Esophagus squamous epithelium (tissue), 5 donors: ENCODE measurements around the gene F12. TPM values are rescaled to one million over a fixed set of nuclear protein-coding genes. Genes with fewer than 3 reads are reported as not detected.

Source experiments
- DNase-seq: peaks from one replicate; lab custom pipeline; 2025; lab: John Stamatoyannopoulos, UW
- H3K27ac ChIP-seq, 4 donors: fragments of 200-600 bp; sonication (generic); one replicate each; pipeline ENCODE4 v1.5.1; 2016 to 2019; ENCODE audit warnings: mild to moderate bottlenecking in 1 of 4
- H3K27me3 ChIP-seq, 4 donors: fragments of 200-600 bp; sonication (generic); 1 replicate in 3 of 4; 2 replicates in 1 of 4; pipeline versions ENCODE4 v1.5.1 to v1.6.0; 2017 to 2021; ENCODE audit warnings: antibody characterized with exemption in 1 of 4
- H3K36me3 ChIP-seq, 3 donors: fragments of 200-600 bp; sonication (generic); one replicate each; pipeline ENCODE4 v1.5.1; 2016 to 2019
- H3K4me1 ChIP-seq, 3 donors: fragments of 200-600 bp; sonication (generic); one replicate each; pipeline ENCODE4 v1.5.1; 2017 to 2019
- H3K4me3 ChIP-seq, 4 donors: fragments of 200-600 bp; sonication (generic); 1 replicate in 3 of 4; 2 replicates in 1 of 4; pipeline ENCODE4 v1.5.1; 2016 to 2019; ENCODE audit warnings: mild to moderate bottlenecking in 2 of 4, moderate library complexity in 1 of 4
- H3K9me3 ChIP-seq, 3 donors: fragments of 200-600 bp; sonication (generic); one replicate each; pipeline ENCODE4 v1.5.1; 2016 to 2019
- POLR2A ChIP-seq, 4 donors: fragments of 450-650 bp; IDR thresholded peaks; one replicate each; pipeline ENCODE4 v1.6.1; 2017; ENCODE audit warnings: antibody characterized with exemption in 4 of 4, mild to moderate bottlenecking in 4 of 4, moderate library complexity in 3 of 4
- WGBS, 2 donors: methylation state at CpG; one replicate each; pipeline ENCODE4 v1.1.5; 2018; 5-methylcytosine and 5-hydroxymethylcytosine counted together
- intact Hi-C: fragments of 100-400 bp; cut with DNase I; formaldehyde crosslinking; loops from one replicate; pipeline ENCODE4 v1.15.0; 2022
- total RNA-seq, 4 donors: library from RNA; depleted of rRNA; stranded (reverse); fragments of >200 nt; gene quantifications; one replicate each; pipeline ENCODE4 v1.1.0, GENCODE V29; 2016
- TF ChIP-seq, protein P1 (sequence below), 6 experiments: fragments of 450-650 bp in 4 of 6; fragments of 200-600 bp in 2 of 6; sonication (generic) in 2 of 6; IDR thresholded peaks; one replicate each; pipeline ENCODE4 v1.5.1; 2016 to 2019; ENCODE audit warnings: antibody characterized with exemption in 6 of 6, mild to moderate bottlenecking in 4 of 6, moderate library complexity in 4 of 6
- donor health status: DM: yes; HTN: yes; CAD: no.

The F12 gene
- total RNA-seq, 4 donors from 2014 or later = 10.7 to 25.4 (median 19.6) TPM

DNA sequence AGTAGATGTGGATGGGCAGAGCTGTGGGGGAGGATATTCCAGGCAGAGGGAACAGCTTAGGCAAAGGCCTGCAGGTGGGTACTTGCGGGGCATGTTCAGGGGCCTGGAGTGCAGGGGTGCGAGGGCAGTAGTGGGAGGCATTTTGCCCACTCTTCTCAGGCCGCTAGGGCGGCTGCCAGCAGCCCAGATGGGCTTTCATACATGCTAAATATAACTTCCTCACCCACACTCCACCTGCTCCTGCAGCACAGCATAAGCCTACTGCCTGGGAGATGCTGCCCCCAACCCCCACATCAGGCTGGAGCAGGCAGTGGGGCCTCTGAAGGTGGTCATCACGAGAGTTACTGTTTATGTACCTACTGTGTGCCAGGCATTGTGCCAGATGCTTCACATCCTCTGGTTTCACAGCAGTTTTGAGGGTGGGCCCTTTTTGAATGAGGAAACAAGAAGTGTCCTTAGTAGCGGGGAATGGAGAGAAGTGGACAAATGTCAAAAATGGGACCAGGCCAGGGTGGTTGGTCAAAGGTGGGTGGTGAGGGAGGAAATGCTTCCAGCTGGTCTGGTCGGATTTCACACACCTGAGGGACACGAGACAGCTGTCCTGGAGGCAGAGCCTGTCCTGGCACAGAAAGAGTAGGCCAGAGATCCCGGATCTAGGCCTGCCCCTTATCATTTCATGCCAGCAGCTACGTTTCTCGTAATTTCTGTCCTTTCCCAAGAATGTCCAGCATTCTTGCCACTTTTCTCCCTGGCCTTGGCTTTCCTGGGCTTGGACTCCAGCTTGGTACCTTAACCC, 39.5 kb downstream of the F12 start:
- Histone ChIP-seq H3K27me3 (no peaks in the 10 kb centered on the region), H3K9me3 (no peaks in the 10 kb centered on the region), H3K4me3 (no peak overlapping the region), H3K27ac (peak overlapping the region; percentile 86 to 93 (median 92)), H3K4me1 (peaks cover 51 to 97% (median 67%) of the 10 kb centered on the region in 3 donors), H3K36me3 (peaks cover 0 to 4% (median 0%) of the 10 kb centered on the region in 3 donors)
- intact Hi-C loops = no loop called here
- TF ChIP-seq POLR2A (IDR thresholded peaks at IDR 0.05) = no peak
- TF ChIP-seq, protein P1, sequence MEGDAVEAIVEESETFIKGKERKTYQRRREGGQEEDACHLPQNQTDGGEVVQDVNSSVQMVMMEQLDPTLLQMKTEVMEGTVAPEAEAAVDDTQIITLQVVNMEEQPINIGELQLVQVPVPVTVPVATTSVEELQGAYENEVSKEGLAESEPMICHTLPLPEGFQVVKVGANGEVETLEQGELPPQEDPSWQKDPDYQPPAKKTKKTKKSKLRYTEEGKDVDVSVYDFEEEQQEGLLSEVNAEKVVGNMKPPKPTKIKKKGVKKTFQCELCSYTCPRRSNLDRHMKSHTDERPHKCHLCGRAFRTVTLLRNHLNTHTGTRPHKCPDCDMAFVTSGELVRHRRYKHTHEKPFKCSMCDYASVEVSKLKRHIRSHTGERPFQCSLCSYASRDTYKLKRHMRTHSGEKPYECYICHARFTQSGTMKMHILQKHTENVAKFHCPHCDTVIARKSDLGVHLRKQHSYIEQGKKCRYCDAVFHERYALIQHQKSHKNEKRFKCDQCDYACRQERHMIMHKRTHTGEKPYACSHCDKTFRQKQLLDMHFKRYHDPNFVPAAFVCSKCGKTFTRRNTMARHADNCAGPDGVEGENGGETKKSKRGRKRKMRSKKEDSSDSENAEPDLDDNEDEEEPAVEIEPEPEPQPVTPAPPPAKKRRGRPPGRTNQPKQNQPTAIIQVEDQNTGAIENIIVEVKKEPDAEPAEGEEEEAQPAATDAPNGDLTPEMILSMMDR (IDR thresholded peaks at IDR 0.05) = no peak
- WGBS, 2 donors = 54 to 58% methylated on average over 10 of the region's 11 CpGs
- DNase-seq = no peak

DNA sequence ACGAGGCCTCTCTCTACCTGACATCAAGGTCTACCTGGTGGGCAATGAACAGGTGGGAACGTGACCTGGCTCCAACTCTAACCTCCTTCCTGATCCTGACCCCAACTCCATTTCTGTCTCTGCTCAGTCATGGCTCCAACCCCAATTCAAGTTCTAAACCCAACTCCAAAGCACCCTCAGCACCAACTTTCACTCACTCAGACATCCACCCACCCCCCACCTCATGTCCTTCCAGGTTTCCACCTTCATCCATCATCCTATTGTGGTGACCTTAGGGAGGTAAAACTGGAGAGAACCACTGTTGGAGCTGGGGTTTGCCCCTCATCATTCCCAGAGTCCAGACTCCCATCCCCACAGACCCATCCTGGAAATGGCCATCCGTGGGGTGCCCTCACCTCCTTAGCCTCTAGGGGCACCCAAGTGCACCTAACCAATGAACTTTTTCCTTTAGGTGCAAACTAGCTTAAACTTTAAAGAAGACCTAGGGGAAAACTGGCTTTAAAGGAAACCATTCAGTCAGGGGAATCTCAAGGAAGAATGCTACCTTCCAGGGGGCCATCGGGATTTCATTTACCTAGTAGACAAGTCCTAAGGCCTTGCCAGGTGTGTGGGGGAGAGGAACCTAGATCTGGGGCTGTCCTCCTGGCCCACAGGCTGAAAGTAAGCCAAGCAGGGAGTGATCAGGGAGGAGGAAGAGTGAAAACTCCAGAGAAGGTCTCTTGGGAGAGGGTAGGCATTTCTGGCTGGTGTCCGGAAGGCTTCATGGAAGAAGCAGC, 40.3 kb downstream of the F12 start:
- peaks cover 0 to 4% (median 0%) of the 10 kb centered on the region in 3 donors for H3K36me3 ChIP-seq
- no peaks in the 10 kb centered on the region for H3K9me3 ChIP-seq
- 43 to 62% methylated on average over 2 to 5 of the region's 5 CpGs for WGBS, 2 donors
- no peak for DNase-seq
- TF ChIP-seq, protein P1 (IDR thresholded peaks at IDR 0.05) = peak in 5 of 6 experiments; percentile 9 to 75 (median 64)
- no peak for TF ChIP-seq POLR2A (IDR thresholded peaks at IDR 0.05)
- no peaks in the 10 kb centered on the region for H3K27me3 ChIP-seq
- H3K4me1 ChIP-seq = peaks cover 51 to 97% (median 67%) of the 10 kb centered on the region in 3 donors
- H3K4me3 ChIP-seq = no peak overlapping the region
- intact Hi-C loops = no loop called here
- peak overlapping the region; percentile 86 to 93 (median 92) for H3K27ac ChIP-seq

DNA sequence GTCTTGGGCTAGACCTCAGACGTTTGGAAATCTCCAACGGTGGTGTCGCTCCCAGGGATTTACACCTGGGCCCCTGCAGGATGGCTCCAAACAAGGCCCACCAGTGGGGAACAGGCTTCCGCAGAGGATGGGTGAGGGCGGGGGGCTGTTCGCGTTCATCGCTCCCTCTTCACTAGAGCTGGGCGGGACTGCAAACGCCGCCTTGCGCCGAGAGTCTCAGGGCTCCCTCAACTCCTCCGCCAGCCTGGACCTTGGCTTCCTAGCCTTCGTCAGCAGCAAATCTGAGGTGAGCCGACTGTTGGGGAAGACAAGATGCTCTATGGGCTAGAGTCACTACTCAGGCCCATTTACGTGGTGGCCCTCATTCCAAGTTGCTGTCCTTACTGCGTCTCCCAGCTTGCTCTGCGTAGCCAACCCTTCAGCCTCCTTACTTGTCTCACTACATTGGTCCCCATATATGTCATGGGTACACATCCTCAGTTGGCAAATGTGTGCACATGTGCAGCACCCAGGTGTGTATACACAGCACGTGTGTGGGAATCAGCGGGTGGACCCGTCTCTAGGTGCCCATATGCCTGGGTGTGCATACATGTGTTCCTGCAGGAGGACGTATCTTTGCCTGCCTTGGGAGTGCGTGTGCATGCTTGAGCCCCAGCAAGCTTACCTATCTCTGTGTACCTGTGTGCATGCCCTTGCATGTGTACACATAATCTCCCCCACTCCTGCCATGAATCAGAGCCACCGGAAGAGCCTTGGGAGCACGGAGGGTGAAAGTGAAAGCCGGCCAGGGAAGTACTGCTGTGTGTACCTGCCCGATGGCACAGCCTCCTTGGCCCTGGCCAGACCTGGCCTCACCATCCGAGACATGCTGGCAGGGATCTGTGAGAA, 41.1 kb downstream of the F12 start:
- 75 to 87% methylated on average over 13 to 22 of the region's 29 CpGs for WGBS, 2 donors
- intact Hi-C loops = no loop called here
- no peaks in the 10 kb centered on the region for H3K9me3 ChIP-seq
- TF ChIP-seq, protein P1 (IDR thresholded peaks at IDR 0.05) = no peak
- TF ChIP-seq POLR2A (IDR thresholded peaks at IDR 0.05) = no peak
- peak overlapping the region in 3 of 4 donors; percentile 43 to 60 (median 49) for H3K4me3 ChIP-seq
- H3K36me3 ChIP-seq = peaks cover 0 to 4% (median 0%) of the 10 kb centered on the region in 3 donors
- no peak for DNase-seq
- H3K4me1 ChIP-seq = peaks cover 52 to 97% (median 67%) of the 10 kb centered on the region in 3 donors
- peak overlapping the region; percentile 74 to 93 (median 89) for H3K27ac ChIP-seq
- H3K27me3 ChIP-seq = no peaks in the 10 kb centered on the region

DNA sequence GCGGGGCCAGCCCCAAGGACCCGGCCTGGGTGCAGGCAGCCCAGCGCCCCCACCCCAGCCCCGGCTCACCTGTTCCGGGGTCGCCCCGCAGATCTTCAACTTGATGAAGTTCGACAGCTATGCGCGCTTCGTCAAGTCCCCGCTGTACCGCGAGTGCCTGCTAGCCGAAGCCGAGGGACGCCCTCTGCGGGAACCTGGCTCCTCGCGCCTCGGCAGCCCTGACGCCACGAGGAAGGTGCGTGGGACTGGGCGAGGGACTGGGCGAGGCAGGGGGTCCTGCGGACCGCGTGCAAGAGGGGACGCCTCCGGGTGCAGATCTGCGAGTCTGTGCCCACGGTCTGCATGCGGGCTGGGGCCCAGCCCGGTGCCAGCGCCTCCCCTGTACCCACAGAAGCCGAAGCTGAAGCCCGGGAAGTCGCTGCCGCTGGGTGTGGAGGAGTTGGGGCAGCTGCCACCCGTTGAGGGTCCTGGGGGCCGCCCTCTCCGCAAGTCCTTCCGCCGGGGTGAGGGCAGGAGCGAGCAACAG, 42.0 kb downstream of the F12 start:
- no peak for DNase-seq

More for the DNA sequence above, 42.0 kb downstream of the F12 start:
- TF ChIP-seq POLR2A (IDR thresholded peaks at IDR 0.05) = peak in 1 of 4 donors; percentile 2
- TF ChIP-seq, protein P1 (IDR thresholded peaks at IDR 0.05) = no peak
- peak overlapping the region; percentile 27 to 60 (median 46) for H3K4me3 ChIP-seq
- H3K27me3 ChIP-seq = no peaks in the 10 kb centered on the region
- WGBS, 2 donors = 55 to 57% methylated on average over 6 to 22 of the region's 46 CpGs
- peak overlapping the region; percentile 85 to 91 (median 89) for H3K27ac ChIP-seq
- H3K9me3 ChIP-seq = no peaks in the 10 kb centered on the region
- intact Hi-C loops = no loop called here
- peaks cover 0 to 4% (median 0%) of the 10 kb centered on the region in 3 donors for H3K36me3 ChIP-seq
- peaks cover 52 to 97% (median 65%) of the 10 kb centered on the region in 3 donors for H3K4me1 ChIP-seq
